ENCODE results near the gene PLA2G1B. TPM values are rescaled to one million over a fixed set of nuclear protein-coding genes. Genes with fewer than 3 reads are reported as not detected.

The PLA2G1B gene
- total and polyA plus RNA-seq, 11 donors = 0.93 to 2.0 (median 1.5) TPM; not detected in 7

GRCh38 chr12:120346681-120347080 is 19.1 kb upstream of the PLA2G1B start:
- Histone ChIP-seq H3K36me3 (peaks cover 0 to 8% (median 0%) of the 10 kb centered on the region in 9 donors), H3K4me1 (no peaks in the 10 kb centered on the region), H3K4me3 (no peak overlapping the region), H3K27ac (no peak overlapping the region), H3K27me3 (no peaks in the 10 kb centered on the region), H3K9me3 (no peaks in the 10 kb centered on the region)
- intact Hi-C loops (cut with DNase I) = no loop called here
- no peak for TF ChIP-seq POLR2A (IDR thresholded peaks at IDR 0.05)
- no peak for TF ChIP-seq CTCF (IDR thresholded peaks at IDR 0.05)
- ATAC-seq (no peak), DNase-seq (no peak)
- WGBS, 4 donors = 90 to 95% (median 92%) methylated on average over 7 of the region's 7 CpGs

- WGBS, 4 donors = 89 to 93% (median 91%) methylated on average over 15 of the region's 15 CpGs
- Histone ChIP-seq H3K4me3 (no peak overlapping the region), H3K27me3 (no peaks in the 10 kb centered on the region), H3K4me1 (no peaks in the 10 kb centered on the region), H3K27ac (no peak overlapping the region), H3K9me3 (no peaks in the 10 kb centered on the region), H3K36me3 (peaks cover 0 to 8% (median 0%) of the 10 kb centered on the region in 9 donors)
- TF ChIP-seq CTCF (IDR thresholded peaks at IDR 0.05) (no peak), POLR2A (IDR thresholded peaks at IDR 0.05) (no peak)
- DNase-seq = no peak
- intact Hi-C loops (cut with DNase I) = no loop called here
- no peak for ATAC-seq
Observed at GRCh38 chr12:120346031-120346430, 18.5 kb upstream of the PLA2G1B start.

GRCh38 chr12:120343692-120344091 is 16.1 kb upstream of the PLA2G1B start:
- WGBS, 4 donors = 87 to 93% (median 92%) methylated on average over 8 of the region's 8 CpGs
- DNase-seq (no peak), ATAC-seq (no peak)
- Histone ChIP-seq H3K9me3 (no peaks in the 10 kb centered on the region), H3K36me3 (peaks cover 0 to 8% (median 0%) of the 10 kb centered on the region in 9 donors), H3K4me3 (no peak overlapping the region), H3K27ac (no peak overlapping the region), H3K4me1 (no peaks in the 10 kb centered on the region), H3K27me3 (no peaks in the 10 kb centered on the region)
- intact Hi-C loops (cut with DNase I) = no loop called here
- TF ChIP-seq POLR2A (IDR thresholded peaks at IDR 0.05) (no peak), CTCF (IDR thresholded peaks at IDR 0.05) (no peak)

GRCh38 chr12:120343039-120343537 is 15.5 kb upstream of the PLA2G1B start:
- DNase-seq (no peak), ATAC-seq (no peak)
- 62 to 81% (median 72%) methylated on average over 10 of the region's 10 CpGs for WGBS, 4 donors
- Histone ChIP-seq H3K4me3 (no peak overlapping the region), H3K4me1 (no peaks in the 10 kb centered on the region), H3K9me3 (no peaks in the 10 kb centered on the region), H3K27ac (no peak overlapping the region), H3K27me3 (no peaks in the 10 kb centered on the region), H3K36me3 (peaks cover 0 to 8% (median 0%) of the 10 kb centered on the region in 9 donors)
- intact Hi-C loops (cut with DNase I) = no loop called here
- TF ChIP-seq POLR2A (IDR thresholded peaks at IDR 0.05) (no peak), CTCF (IDR thresholded peaks at IDR 0.05) (no peak)

Measured in heart left ventricle (tissue), 16 donors.